Gastrocnemius medialis (tissue), 4 donors: Measurements from ENCODE around the gene TSPAN17.

Experiments
- POLR2A ChIP-seq, 2 donors: fragments of 450-650 bp; IDR thresholded peaks; one replicate each; pipeline ENCODE4 v1.6.1; 2017; ENCODE audit warnings: antibody characterized with exemption in 2 of 2, mild to moderate bottlenecking in 2 of 2, moderate library complexity in 2 of 2
- TF ChIP-seq, protein P1 (sequence below), 5 experiments: fragments of 450-650 bp in 3 of 5; fragments of 200-600 bp in 2 of 5; sonication (generic) in 2 of 5; IDR thresholded peaks in 4 of 5; conservative IDR thresholded peaks in 1 of 5; 1 replicate in 4 of 5; 2 replicates in 1 of 5; pipeline ENCODE4 v1.5.1; 2016 to 2019; ENCODE audit warnings: antibody characterized with exemption in 5 of 5, mild to moderate bottlenecking in 3 of 5, moderate library complexity in 3 of 5

DNA sequence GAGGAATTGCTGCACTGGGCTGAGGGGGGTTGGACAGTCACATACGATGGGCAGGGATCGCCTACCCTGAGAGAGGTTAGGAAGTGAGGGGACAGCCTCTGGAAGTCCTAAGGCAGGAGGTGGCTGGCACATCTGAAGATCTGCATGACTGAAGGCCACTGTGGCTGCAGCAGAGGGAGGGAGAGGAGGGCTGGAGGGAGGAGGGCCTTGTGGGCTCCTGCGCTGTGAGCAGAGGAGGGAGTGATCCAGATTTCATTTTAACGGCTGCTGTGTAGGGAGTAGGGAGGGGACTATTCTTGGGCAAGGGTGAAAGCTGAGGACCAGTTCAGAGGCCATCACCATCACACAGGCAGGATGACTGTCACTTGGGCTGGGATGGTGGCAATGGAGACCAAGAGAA lies 9.7 kb upstream of the TSPAN17 start:
- TF ChIP-seq, protein P1, sequence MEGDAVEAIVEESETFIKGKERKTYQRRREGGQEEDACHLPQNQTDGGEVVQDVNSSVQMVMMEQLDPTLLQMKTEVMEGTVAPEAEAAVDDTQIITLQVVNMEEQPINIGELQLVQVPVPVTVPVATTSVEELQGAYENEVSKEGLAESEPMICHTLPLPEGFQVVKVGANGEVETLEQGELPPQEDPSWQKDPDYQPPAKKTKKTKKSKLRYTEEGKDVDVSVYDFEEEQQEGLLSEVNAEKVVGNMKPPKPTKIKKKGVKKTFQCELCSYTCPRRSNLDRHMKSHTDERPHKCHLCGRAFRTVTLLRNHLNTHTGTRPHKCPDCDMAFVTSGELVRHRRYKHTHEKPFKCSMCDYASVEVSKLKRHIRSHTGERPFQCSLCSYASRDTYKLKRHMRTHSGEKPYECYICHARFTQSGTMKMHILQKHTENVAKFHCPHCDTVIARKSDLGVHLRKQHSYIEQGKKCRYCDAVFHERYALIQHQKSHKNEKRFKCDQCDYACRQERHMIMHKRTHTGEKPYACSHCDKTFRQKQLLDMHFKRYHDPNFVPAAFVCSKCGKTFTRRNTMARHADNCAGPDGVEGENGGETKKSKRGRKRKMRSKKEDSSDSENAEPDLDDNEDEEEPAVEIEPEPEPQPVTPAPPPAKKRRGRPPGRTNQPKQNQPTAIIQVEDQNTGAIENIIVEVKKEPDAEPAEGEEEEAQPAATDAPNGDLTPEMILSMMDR (IDR thresholded peaks at IDR 0.05 in 4 of 5, conservative IDR thresholded peaks at IDR 0.05 in 1 of 5): no peak
- no peak for TF ChIP-seq POLR2A (IDR thresholded peaks at IDR 0.05)
